Panc1 (cell line): ENCODE measurements around the gene CPA2.

Experiments used
- TCF7L2 ChIP-seq: IDR thresholded peaks from 2 replicates; pipeline ENCODE4 v1.6.1; 2011; ENCODE audit warnings: mild to moderate bottlenecking, low read depth, low read length, inconsistent platforms
- TF ChIP-seq, protein P1 (sequence below): fragments of 450-650 bp; IDR thresholded peaks from 2 replicates; pipeline ENCODE4 v1.5.1; 2017; ENCODE audit warnings: mild to moderate bottlenecking

DNA sequence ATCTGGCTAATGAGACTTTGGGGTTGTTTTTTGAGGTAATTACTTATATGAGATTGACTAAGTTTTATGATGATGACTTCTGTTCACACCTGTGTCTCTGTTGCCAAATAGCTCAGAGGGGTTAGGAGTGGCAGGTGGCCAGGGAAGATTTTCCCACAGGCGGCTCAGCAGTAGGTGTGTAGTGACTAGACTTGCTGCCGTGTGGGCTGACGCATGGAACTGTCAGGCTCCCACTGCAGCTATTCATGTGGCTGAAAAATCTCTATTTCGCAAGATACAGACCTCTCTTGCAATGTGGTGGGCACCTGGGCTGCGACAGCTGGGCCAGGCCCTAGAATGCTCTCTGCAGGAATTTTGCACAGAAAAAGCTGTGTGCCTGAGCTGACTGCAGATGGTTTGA is 27.7 kb downstream of the CPA2 start:
- TF ChIP-seq, protein P1, sequence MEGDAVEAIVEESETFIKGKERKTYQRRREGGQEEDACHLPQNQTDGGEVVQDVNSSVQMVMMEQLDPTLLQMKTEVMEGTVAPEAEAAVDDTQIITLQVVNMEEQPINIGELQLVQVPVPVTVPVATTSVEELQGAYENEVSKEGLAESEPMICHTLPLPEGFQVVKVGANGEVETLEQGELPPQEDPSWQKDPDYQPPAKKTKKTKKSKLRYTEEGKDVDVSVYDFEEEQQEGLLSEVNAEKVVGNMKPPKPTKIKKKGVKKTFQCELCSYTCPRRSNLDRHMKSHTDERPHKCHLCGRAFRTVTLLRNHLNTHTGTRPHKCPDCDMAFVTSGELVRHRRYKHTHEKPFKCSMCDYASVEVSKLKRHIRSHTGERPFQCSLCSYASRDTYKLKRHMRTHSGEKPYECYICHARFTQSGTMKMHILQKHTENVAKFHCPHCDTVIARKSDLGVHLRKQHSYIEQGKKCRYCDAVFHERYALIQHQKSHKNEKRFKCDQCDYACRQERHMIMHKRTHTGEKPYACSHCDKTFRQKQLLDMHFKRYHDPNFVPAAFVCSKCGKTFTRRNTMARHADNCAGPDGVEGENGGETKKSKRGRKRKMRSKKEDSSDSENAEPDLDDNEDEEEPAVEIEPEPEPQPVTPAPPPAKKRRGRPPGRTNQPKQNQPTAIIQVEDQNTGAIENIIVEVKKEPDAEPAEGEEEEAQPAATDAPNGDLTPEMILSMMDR: no peak
- TF ChIP-seq TCF7L2: no peak
